Activated naive CD8-positive, alpha-beta T cell (primary cell): Measurements from ENCODE around the gene DLG1.
"Not testable (repeated sequence)": the region's sequence is repeated elsewhere in the genome, so short reads cannot be mapped to it uniquely, and the experiment has no call there.

ENCODE experiments used
- H3K27ac Mint-ChIP-seq: one replicate; pipeline ENCODE4 v1.8.0; 2021; ENCODE audit warnings: mixed read lengths
- H3K27me3 Mint-ChIP-seq: one replicate; pipeline ENCODE4 v1.8.0; 2021; ENCODE audit warnings: mixed read lengths
- H3K36me3 Mint-ChIP-seq: one replicate; pipeline ENCODE4 v1.8.0; 2021; ENCODE audit warnings: mixed read lengths
- H3K4me1 Mint-ChIP-seq: one replicate; pipeline ENCODE4 v1.8.0; 2021; ENCODE audit warnings: low read depth, mixed read lengths
- H3K4me3 Mint-ChIP-seq: one replicate; pipeline ENCODE4 v1.8.0; 2021; ENCODE audit warnings: mild to moderate bottlenecking, mixed read lengths
- H3K9me3 Mint-ChIP-seq: one replicate; pipeline ENCODE4 v1.8.0; 2021; ENCODE audit warnings: low read depth, mixed read lengths

Gene DLG1

GRCh38 chr3:197283045-197283444 is 15.4 kb downstream of the DLG1 start:
- no peaks in the 10 kb centered on the region for H3K27me3 Mint-ChIP-seq
- peaks cover 34% of the 10 kb centered on the region for H3K4me1 Mint-ChIP-seq
- H3K27ac Mint-ChIP-seq, result no peak overlapping the region
- no peaks in the 10 kb centered on the region for H3K9me3 Mint-ChIP-seq
- H3K4me3 Mint-ChIP-seq, result no peak overlapping the region
- H3K36me3 Mint-ChIP-seq, result peaks cover 12% of the 10 kb centered on the region

GRCh38 chr3:197281849-197282248 is 16.6 kb downstream of the DLG1 start:
- no peak overlapping the region for H3K27ac Mint-ChIP-seq
- H3K9me3 Mint-ChIP-seq, result no peaks in the 10 kb centered on the region
- peaks cover 12% of the 10 kb centered on the region for H3K36me3 Mint-ChIP-seq

GRCh38 chr3:197280156-197280555 is 18.3 kb downstream of the DLG1 start:
- no peak overlapping the region for H3K4me3 Mint-ChIP-seq
- H3K27me3 Mint-ChIP-seq, result no peaks in the 10 kb centered on the region
- H3K27ac Mint-ChIP-seq, result no peak overlapping the region
- H3K4me1 Mint-ChIP-seq, result peaks cover 33% of the 10 kb centered on the region
- H3K9me3 Mint-ChIP-seq, result no peaks in the 10 kb centered on the region
- peaks cover 7% of the 10 kb centered on the region for H3K36me3 Mint-ChIP-seq

More at GRCh38 chr3:197281849-197282248, 16.6 kb downstream of the DLG1 start:
- Mint-ChIP-seq H3K27me3 (no peaks in the 10 kb centered on the region), H3K4me1 (peaks cover 33% of the 10 kb centered on the region), H3K4me3 (no peak overlapping the region)

- H3K27ac Mint-ChIP-seq, result no peak overlapping the region
- H3K27me3 Mint-ChIP-seq, result no peaks in the 10 kb centered on the region
- H3K9me3 Mint-ChIP-seq, result no peaks in the 10 kb centered on the region
- H3K36me3 Mint-ChIP-seq, result peaks cover 8% of the 10 kb centered on the region
- no peak overlapping the region for H3K4me3 Mint-ChIP-seq
- H3K4me1 Mint-ChIP-seq, result peaks cover 37% of the 10 kb centered on the region
Measured at GRCh38 chr3:197278933-197279332, 19.5 kb downstream of the DLG1 start.

- not testable (repeated sequence) for H3K27me3 Mint-ChIP-seq, H3K9me3 Mint-ChIP-seq, H3K36me3 Mint-ChIP-seq, H3K4me3 Mint-ChIP-seq, H3K27ac Mint-ChIP-seq
- H3K4me1 Mint-ChIP-seq, result peaks cover 45% of the 10 kb centered on the region
Measured at GRCh38 chr3:197276808-197277207, 21.6 kb downstream of the DLG1 start.

GRCh38 chr3:197270558-197271317 is 27.7 kb downstream of the DLG1 start:
- Mint-ChIP-seq H3K27ac (no peak overlapping the region), H3K4me3 (no peak overlapping the region), H3K9me3 (no peaks in the 10 kb centered on the region), H3K27me3 (no peaks in the 10 kb centered on the region), H3K4me1 (peaks cover 55% of the 10 kb centered on the region), H3K36me3 (peaks cover 7% of the 10 kb centered on the region)

GRCh38 chr3:197269024-197269423 is 29.4 kb downstream of the DLG1 start:
- Mint-ChIP-seq H3K4me1 (peaks cover 48% of the 10 kb centered on the region), H3K4me3 (no peak overlapping the region), H3K9me3 (no peaks in the 10 kb centered on the region), H3K36me3 (peaks cover 7% of the 10 kb centered on the region), H3K27ac (no peak overlapping the region), H3K27me3 (no peaks in the 10 kb centered on the region)

GRCh38 chr3:197268294-197268693 is 30.1 kb downstream of the DLG1 start:
- Mint-ChIP-seq H3K9me3 (no peaks in the 10 kb centered on the region), H3K4me3 (no peak overlapping the region), H3K27ac (no peak overlapping the region), H3K27me3 (no peaks in the 10 kb centered on the region), H3K4me1 (peaks cover 44% of the 10 kb centered on the region), H3K36me3 (peaks cover 5% of the 10 kb centered on the region)

GRCh38 chr3:197266331-197266730 is 32.1 kb downstream of the DLG1 start:
- peaks cover 41% of the 10 kb centered on the region for H3K4me1 Mint-ChIP-seq
- H3K36me3 Mint-ChIP-seq, result peaks cover 5% of the 10 kb centered on the region
- no peaks in the 10 kb centered on the region for H3K9me3 Mint-ChIP-seq
- no peak overlapping the region for H3K27ac Mint-ChIP-seq
- no peaks in the 10 kb centered on the region for H3K27me3 Mint-ChIP-seq
- H3K4me3 Mint-ChIP-seq, result no peak overlapping the region

GRCh38 chr3:197262709-197263108 is 35.7 kb downstream of the DLG1 start:
- Mint-ChIP-seq H3K27ac (no peak overlapping the region), H3K4me3 (no peak overlapping the region), H3K9me3 (no peaks in the 10 kb centered on the region), H3K4me1 (peaks cover 53% of the 10 kb centered on the region), H3K27me3 (no peaks in the 10 kb centered on the region), H3K36me3 (no peaks in the 10 kb centered on the region)

- H3K27ac Mint-ChIP-seq, result peak overlapping the region; percentile 69
- no peak overlapping the region for H3K4me3 Mint-ChIP-seq
- no peaks in the 10 kb centered on the region for H3K27me3 Mint-ChIP-seq
- H3K9me3 Mint-ChIP-seq, result no peaks in the 10 kb centered on the region
- peaks cover 58% of the 10 kb centered on the region for H3K4me1 Mint-ChIP-seq
- H3K36me3 Mint-ChIP-seq, result no peaks in the 10 kb centered on the region
Measured at GRCh38 chr3:197261164-197261509, 37.3 kb downstream of the DLG1 start.

- H3K27me3 Mint-ChIP-seq, result no peaks in the 10 kb centered on the region
- peak overlapping the region; percentile 69 for H3K27ac Mint-ChIP-seq
- H3K4me3 Mint-ChIP-seq, result no peak overlapping the region
- no peaks in the 10 kb centered on the region for H3K9me3 Mint-ChIP-seq
- H3K4me1 Mint-ChIP-seq, result peaks cover 58% of the 10 kb centered on the region
- no peaks in the 10 kb centered on the region for H3K36me3 Mint-ChIP-seq
Measured at GRCh38 chr3:197260491-197261163, 37.8 kb downstream of the DLG1 start.

- no peaks in the 10 kb centered on the region for H3K27me3 Mint-ChIP-seq
- no peaks in the 10 kb centered on the region for H3K9me3 Mint-ChIP-seq
- H3K36me3 Mint-ChIP-seq, result no peaks in the 10 kb centered on the region
- no peak overlapping the region for H3K4me3 Mint-ChIP-seq
- no peak overlapping the region for H3K27ac Mint-ChIP-seq
- H3K4me1 Mint-ChIP-seq, result peaks cover 63% of the 10 kb centered on the region
Measured at GRCh38 chr3:197259096-197259495, 39.3 kb downstream of the DLG1 start.

GRCh38 chr3:197258168-197258755 is 40.1 kb downstream of the DLG1 start:
- H3K27ac Mint-ChIP-seq, result peak overlapping the region; percentile 66

GRCh38 chr3:197257711-197258110 is 40.7 kb downstream of the DLG1 start:
- Mint-ChIP-seq H3K36me3 (no peaks in the 10 kb centered on the region), H3K9me3 (no peaks in the 10 kb centered on the region), H3K27ac (no peak overlapping the region), H3K4me1 (peaks cover 75% of the 10 kb centered on the region), H3K27me3 (no peaks in the 10 kb centered on the region), H3K4me3 (no peak overlapping the region)

More at GRCh38 chr3:197258168-197258755, 40.1 kb downstream of the DLG1 start:
- Mint-ChIP-seq H3K36me3 (no peaks in the 10 kb centered on the region), H3K9me3 (no peaks in the 10 kb centered on the region), H3K4me1 (peaks cover 70% of the 10 kb centered on the region), H3K4me3 (no peak overlapping the region), H3K27me3 (no peaks in the 10 kb centered on the region)
